ENCODE results near the gene GAS7.

The GAS7 gene

DNA sequence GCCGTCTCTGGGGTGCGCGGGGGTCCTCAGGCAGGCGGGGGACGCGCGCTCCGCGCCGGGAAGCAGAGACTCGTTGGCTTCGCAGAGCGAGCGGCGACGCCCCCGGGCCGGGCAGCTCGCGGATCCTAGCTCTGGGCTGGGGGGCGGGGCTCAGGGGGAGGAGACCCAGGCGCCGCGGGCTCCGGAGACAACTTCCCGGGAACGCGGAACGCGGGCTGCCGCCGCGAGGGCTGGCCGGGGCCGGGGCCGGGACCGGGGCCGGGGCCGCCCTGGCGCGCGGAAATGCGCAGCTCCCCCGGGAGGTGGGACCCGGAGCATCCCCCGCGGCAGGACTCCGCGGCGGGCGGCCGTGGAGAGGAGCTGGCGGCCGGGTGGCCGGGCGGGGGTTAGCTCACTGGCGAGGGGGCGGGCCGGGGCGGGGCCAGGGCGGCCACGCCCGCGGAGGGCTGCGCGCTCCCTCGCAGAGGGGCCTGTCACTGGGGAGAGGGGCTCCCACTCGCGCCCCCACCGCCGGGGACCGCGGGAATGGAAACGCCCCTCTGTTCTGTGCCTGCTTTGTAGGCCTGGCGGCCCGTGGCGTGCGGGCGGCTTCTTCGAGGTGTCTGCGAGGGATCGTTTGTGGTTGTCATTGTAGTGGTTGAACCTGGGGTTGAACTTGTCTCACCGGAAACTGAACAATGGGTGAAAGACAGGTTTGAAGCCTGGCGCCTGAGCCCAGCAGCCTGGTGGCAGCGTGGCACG, at the start of gene GAS7:
Gene GAS7, minus strand, starts transcription at position 98 of the 741 bp plus-strand sequence.
- peak; percentile 62 for DNase-seq

- no peak for DNase-seq
Measured at GRCh38 chr17:10247810-10248209, 49.4 kb upstream of the GAS7 start.

DNA sequence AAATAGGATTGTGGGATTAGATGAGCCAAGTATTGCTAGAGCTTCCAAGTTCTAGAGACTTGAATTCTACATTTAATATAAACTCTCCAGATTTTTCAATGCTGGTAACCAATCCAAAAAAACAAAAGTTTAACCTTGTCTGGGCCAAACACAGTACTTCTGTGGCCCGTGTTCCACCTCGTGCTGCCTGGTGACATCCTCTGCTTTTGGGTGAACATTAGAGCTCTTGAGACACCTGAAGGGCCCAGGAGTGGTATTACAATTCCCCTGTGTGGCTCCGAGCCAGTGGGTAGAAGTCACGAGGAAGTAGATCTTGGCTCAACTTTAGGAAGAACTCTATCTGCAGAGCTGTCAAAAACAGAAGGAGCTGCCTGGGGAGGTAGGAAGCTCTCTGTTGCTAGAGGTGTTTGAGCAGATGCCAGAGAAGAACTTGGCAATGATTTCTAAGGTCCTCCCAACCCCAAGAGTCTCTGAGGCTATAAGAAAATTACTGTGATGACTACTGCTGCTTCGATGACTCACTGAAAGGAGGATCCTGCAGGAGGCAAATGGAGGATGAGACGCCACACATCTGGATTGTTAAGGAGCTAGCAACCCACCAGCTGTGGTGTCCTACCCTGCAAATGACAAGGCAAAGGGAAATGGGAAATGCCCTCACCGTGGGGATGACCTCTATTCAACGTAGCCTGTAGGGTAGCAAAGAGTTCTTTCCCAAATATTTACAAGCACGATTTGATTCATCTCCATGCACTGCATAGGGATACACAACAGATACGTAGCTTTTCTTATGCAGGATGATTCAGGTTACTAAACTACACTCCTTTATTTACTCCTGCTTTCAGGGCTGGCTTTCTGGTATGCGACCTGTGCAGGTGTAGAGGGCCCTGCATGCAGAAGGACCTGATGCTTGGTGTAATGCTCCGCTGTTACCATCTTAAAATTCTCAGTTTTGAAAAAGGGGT, 45.8 kb upstream of the GAS7 start:
- no peak for DNase-seq

- DNase-seq = no peak
Measured at GRCh38 chr17:10241781-10242180, 43.4 kb upstream of the GAS7 start.

- no peak for DNase-seq
Measured at GRCh38 chr17:10238661-10239060, 40.3 kb upstream of the GAS7 start.

GRCh38 chr17:10234033-10234432, 35.6 kb upstream of the GAS7 start:
- DNase-seq = no peak

DNA sequence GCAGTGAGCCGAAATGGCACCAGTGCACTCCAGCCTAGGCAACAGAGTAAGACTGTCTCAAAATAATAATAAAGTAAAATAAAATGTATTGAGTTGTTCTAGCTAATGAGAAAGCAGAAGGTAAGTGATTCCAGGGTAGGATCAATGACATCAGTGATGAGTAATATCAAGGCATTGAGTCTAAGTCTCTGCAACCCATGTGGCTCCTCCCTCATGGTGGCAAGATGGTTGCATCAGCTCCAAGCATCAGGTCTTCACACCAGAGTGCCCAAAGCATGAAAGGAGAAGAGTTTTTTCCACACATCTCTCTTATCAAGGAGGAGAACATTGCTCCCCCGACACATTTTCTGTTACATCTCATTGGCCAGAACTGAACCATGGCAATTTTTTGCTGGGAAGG, 34.8 kb upstream of the GAS7 start:
- DNase-seq = peak; percentile 74

DNA sequence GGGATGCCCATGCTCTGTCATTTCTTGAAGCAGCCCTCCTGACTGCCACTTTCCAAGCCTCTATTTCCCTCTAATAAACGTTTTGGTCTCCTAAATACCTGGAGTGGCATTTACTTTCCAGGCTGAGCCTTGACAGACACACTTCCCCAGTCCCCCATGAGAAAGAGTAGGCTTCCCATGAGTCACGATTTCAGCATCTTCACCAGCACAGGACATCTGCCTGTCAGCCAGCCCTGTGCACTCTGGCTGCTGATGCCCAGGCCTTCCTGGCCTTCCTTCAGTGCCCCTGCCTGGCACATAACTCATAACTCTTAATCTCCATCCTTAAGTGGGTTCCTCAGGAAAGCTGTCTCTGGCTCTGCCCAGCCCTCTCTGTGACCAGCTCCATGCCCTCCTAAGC, 30.8 kb upstream of the GAS7 start:
- DNase-seq = peak; percentile 45

DNA sequence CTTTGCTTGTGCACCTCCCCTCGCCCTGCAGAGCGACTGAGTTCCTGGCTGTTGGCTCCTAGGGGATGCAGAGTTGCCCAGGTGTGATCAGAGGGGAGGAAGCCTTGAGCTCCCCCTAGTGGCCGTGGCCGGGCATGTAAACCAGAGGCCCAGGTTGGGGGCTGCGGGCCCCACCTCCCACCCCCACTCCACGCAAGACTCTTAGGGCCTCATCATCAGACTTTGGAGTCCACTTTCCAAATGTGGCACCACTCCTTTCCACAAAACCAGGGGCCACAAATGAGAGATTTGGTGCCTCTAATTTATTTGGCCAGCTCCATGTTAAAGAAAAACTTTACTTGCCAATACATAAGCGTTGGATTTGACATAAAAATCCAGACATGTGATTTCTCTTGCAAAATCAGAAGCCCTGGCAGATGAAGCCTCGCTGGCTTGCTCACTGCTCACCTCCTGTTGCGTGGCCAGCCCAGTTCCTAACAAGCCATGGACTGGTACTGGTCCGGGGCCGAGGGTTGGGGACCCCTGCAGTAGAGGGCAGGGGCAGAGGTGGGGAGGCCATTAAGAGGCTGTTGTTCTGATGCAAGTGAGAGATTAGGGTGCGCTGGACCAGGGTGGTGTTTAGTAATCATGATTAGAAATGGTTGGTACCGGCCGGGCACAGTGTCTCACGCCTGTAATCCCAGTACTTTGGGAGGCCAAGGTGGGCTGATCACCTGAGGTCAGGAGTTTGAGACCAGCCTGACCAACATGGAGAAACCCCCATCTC, 28.7 kb upstream of the GAS7 start:
- peak; percentile 33 for DNase-seq

- DNase-seq = peak; percentile 61
Measured at GRCh38 chr17:10224582-10225195, 26.3 kb upstream of the GAS7 start.

- DNase-seq = no peak
Measured at GRCh38 chr17:10219193-10219592, 20.8 kb upstream of the GAS7 start.

DNA sequence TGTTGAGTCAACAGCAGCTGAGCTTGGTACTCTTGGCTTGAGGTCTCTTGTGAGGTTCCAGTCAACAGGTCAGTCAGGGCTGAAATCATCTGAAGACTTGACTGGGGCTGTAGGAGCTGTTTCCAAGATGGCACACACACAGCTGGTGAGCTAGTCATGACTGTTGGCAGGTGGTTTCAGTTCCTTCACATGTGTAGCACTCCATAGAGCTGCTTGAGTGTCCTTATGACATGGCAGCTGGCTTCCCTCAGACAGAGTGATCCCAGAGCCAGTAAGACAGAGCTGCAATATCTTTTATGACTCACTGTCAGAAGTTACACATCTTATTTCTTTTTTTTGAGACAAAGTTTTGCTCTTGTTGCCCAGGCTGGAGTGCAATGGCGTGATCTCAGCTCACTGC, 19.5 kb upstream of the GAS7 start:
- DNase-seq = peak; percentile 87

DNA sequence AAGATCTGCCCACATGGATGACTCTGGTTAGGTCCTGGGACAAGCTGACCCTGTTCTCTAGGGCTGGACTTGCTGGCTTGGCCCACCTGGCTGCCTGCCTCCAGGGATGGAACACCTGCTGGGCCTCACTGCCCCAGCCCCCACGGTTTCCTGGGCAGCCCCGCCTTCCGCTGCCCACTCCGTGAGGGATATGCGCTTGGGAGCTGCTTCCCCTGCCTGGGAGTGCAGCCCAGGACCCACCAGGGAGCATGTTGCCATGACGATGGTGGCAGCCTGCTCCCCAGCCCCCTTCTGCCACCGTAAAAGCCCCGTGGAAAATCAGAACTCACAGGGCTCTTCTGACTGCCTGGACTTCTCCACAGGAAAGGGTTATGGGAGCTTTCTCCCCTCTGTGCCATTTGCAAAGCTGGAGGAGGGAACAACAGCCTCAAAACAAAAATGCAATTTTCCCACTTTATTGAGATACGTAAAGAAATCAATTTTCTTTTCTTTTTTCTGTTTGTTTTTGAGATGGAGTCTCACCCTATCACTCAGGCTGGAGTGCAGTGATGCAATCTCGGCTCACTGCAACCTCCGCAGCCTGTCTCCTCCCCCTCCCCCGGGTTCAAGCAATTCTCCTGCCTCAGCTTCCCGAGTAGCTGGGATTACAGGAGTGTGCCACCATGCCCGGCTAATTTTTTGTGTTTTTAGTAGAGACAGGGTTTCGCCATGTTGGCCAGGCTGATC, 18.0 kb upstream of the GAS7 start:
- no peak for DNase-seq

GRCh38 chr17:10215286-10215685, 16.9 kb upstream of the GAS7 start:
- no peak for DNase-seq

GRCh38 chr17:10211666-10212065, 13.3 kb upstream of the GAS7 start:
- DNase-seq = peak; percentile 59

- DNase-seq = no peak
Measured at GRCh38 chr17:10210151-10210574, 11.8 kb upstream of the GAS7 start.

- DNase-seq = peak; percentile 62
Measured at GRCh38 chr17:10208604-10209193, 10.3 kb upstream of the GAS7 start.

- no peak for DNase-seq
Measured at GRCh38 chr17:10207153-10207552, 8.7 kb upstream of the GAS7 start.

DNA sequence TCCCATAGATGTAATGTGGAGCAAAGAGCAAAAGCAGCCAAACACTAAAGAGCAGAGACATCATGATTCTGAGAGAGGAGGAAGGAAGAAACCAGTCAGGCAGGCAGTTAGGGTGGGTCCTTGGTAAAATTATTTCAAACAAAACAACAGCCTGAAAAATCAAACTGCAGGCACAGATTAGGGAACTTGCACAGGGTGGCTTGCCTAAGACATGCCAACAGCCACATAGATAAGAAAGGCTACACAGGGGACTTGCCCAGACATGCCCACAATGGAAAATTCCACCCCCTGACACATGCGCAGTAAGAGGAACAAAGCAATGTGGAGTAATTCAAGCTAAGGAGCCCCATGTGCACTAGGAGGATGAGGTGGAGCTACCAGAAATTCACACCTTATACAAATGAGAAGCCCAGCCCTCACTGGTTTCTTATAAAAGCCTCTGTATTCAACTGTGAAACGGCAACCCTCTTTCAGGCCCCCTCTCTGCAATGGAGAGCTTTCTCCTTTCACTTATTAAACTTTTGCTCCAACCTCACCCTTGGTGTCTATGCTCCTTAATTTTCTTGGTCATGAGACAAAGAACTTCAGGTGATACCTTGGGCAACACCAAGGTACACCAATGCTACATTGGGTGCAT, 7.3 kb upstream of the GAS7 start:
- DNase-seq = peak; percentile 70

DNA sequence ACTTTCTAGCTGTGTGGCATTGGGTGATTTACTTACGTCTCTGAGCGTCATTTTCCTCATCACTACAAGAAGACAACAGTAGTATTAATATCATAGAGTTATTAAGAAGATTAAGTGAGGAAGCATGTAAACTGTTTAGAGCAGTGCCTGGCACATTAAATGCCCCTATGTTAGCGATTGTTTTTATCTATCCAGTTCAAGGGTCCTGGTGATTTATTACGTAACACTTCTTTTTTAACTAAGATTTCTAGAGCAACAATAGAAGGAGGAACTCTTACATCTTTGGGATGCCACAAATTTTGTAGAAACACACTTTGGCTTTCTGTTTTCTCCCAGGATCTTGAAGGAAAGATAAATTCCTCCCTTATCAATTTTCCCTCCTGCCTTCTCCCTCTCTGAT, 3.3 kb upstream of the GAS7 start:
- no peak for DNase-seq

GRCh38 chr17:10200645-10201044, 2.2 kb upstream of the GAS7 start:
- no peak for DNase-seq
